ENCODE measurements around the gene PLEKHM2. TPM values are rescaled to one million over a fixed set of nuclear protein-coding genes. Genes with fewer than 3 reads are reported as not detected.

The PLEKHM2 gene
- total RNA-seq, 1 experiment from 2014 or later, result 38.5 TPM

GRCh38 chr1:15674386-15675159, 9.5 kb upstream of the PLEKHM2 start:
- H4K20me1 ChIP-seq (ENCODE audit: insufficient read depth), result no peaks in the 10 kb centered on the region
- CTCF ChIA-PET, result no interaction called here
- BruUV-seq (replicated peaks), result no TSS peak

More at GRCh38 chr1:15674386-15675159, 9.5 kb upstream of the PLEKHM2 start:
- no peak for DNase-seq (ENCODE audit: low read depth, low spot score)
- H3K4me3 ChIP-seq (replicated peaks in 1 of 2; ENCODE audit: low read depth in 1 of 2, low read length in 2 of 2), result no peak overlapping the region
- no peak overlapping the region for H3K4me2 ChIP-seq (ENCODE audit: low read length)
- H3K9me3 ChIP-seq (ENCODE audit: control insufficient read depth in 1 of 2, insufficient read depth in 1 of 2, low read depth in 1 of 2, low read length in 2 of 2), result no peaks in the 10 kb centered on the region
- H3K36me3 ChIP-seq (ENCODE audit: control insufficient read depth in 1 of 2, insufficient read depth in 2 of 2, low read length in 2 of 2), result no peaks in the 10 kb centered on the region
- intact Hi-C loops (cut with micrococcal nuclease), result no loop called here
- no peak overlapping the region for H2AFZ ChIP-seq (ENCODE audit: low read depth, low read length, poor library complexity, severe bottlenecking)
- no peak overlapping the region for H3K9ac ChIP-seq (ENCODE audit: low read length)
- ATAC-seq, result no peak
- H3K4me1 ChIP-seq (ENCODE audit: control insufficient read depth in 1 of 2, insufficient read depth in 2 of 2, low read length in 2 of 2), result peaks cover 5 to 15% of the 10 kb centered on the region in 2 experiments; a peak in 3 of 4 replicates
- H3K27ac ChIP-seq (ENCODE audit: low read depth, low read length), result no peak overlapping the region
- POLR2A ChIA-PET, result no interaction called here
- TF ChIP-seq ZFX (IDR thresholded peaks at IDR 0.05) (no peak), ZNF274 (IDR thresholded peaks at IDR 0.05; ENCODE audit: low read depth, low read length) (no peak), EGR1 (IDR thresholded peaks at IDR 0.05; ENCODE audit: low read depth) (no peak), EZH2phosphoT487 (IDR thresholded peaks at IDR 0.05; ENCODE audit: borderline replicate concordance) (no peak), REST (IDR thresholded peaks at IDR 0.05; ENCODE audit: low read depth) (no peak), POLR2A (IDR thresholded peaks at IDR 0.05; ENCODE audit: borderline replicate concordance, extremely low read depth, insufficient read depth, insufficient read length) (no peak), SRF (IDR thresholded peaks at IDR 0.05; ENCODE audit: low read depth) (no peak), SIN3A (IDR thresholded peaks at IDR 0.05; ENCODE audit: low read depth) (no peak), TCF7L2 (IDR thresholded peaks at IDR 0.05; ENCODE audit: borderline replicate concordance, extremely low read depth, insufficient read depth, insufficient read length) (no peak), CEBPB (IDR thresholded peaks at IDR 0.05; ENCODE audit: low read depth) (no peak), RAD21 (IDR thresholded peaks at IDR 0.05; ENCODE audit: low read depth) (no peak), ATF3 (IDR thresholded peaks at IDR 0.05) (no peak), POLR2AphosphoS5 (IDR thresholded peaks at IDR 0.05; ENCODE audit: low read depth, low read length) (no peak), ZBTB33 (IDR thresholded peaks at IDR 0.05; ENCODE audit: extremely low read depth, insufficient replicate concordance, low read length) (no peak)
- no peaks in the 10 kb centered on the region for H3K79me2 ChIP-seq (ENCODE audit: insufficient read depth, low read length)
- no peaks in the 10 kb centered on the region for H3K9me2 ChIP-seq (ENCODE audit: insufficient read depth)
- H3K27me3 ChIP-seq (ENCODE audit: insufficient read depth, low read length), result no peaks in the 10 kb centered on the region
- RAD21 ChIA-PET (ENCODE audit: low non-redundant PET in 1 of 2, low total read pairs in 2 of 2, uncharacterized antibody in 2 of 2, unreplicated experiment in 2 of 2), result no interaction called here

Measured in HCT116 (cell line).